ENCODE data around the gene GRIP2. TPM values are rescaled to one million over a fixed set of nuclear protein-coding genes. Genes with fewer than 3 reads are reported as not detected.

The GRIP2 gene
- total and polyA plus RNA-seq, 9 of the 15 experiments (the other 6 are each of a cell fraction or from before 2014, with no cell fraction given) = 0.01 TPM; not detected in 7

DNA sequence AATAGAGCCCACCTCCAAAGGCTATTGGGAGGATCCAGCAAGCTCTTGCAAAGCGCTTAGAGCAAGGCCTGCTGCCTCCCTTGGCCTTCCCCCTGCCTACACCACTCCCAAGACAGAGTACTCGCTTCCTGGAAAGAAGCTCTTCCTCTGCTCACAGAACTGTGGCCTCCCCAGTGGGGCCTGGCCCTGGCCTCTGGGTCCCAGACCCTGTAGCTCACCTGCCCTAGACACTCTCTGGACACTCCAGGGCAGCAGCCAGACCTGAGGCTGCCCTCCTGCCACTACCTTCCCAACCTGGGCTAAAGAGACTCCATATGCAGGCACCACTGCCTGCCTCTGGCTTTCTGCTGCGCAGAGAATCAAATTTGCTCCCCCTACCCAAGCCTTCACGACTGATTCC, 49.9 kb downstream of the GRIP2 start (continued):
- TF ChIP-seq, protein P1, sequence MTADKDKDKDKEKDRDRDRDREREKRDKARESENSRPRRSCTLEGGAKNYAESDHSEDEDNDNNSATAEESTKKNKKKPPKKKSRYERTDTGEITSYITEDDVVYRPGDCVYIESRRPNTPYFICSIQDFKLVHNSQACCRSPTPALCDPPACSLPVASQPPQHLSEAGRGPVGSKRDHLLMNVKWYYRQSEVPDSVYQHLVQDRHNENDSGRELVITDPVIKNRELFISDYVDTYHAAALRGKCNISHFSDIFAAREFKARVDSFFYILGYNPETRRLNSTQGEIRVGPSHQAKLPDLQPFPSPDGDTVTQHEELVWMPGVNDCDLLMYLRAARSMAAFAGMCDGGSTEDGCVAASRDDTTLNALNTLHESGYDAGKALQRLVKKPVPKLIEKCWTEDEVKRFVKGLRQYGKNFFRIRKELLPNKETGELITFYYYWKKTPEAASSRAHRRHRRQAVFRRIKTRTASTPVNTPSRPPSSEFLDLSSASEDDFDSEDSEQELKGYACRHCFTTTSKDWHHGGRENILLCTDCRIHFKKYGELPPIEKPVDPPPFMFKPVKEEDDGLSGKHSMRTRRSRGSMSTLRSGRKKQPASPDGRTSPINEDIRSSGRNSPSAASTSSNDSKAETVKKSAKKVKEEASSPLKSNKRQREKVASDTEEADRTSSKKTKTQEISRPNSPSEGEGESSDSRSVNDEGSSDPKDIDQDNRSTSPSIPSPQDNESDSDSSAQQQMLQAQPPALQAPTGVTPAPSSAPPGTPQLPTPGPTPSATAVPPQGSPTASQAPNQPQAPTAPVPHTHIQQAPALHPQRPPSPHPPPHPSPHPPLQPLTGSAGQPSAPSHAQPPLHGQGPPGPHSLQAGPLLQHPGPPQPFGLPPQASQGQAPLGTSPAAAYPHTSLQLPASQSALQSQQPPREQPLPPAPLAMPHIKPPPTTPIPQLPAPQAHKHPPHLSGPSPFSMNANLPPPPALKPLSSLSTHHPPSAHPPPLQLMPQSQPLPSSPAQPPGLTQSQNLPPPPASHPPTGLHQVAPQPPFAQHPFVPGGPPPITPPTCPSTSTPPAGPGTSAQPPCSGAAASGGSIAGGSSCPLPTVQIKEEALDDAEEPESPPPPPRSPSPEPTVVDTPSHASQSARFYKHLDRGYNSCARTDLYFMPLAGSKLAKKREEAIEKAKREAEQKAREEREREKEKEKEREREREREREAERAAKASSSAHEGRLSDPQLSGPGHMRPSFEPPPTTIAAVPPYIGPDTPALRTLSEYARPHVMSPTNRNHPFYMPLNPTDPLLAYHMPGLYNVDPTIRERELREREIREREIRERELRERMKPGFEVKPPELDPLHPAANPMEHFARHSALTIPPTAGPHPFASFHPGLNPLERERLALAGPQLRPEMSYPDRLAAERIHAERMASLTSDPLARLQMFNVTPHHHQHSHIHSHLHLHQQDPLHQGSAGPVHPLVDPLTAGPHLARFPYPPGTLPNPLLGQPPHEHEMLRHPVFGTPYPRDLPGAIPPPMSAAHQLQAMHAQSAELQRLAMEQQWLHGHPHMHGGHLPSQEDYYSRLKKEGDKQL (CRISPR knock-in tag; IDR thresholded peaks at IDR 0.05; ENCODE audit: borderline replicate concordance) = no peak
- TF ChIP-seq SMC3 (conservative IDR thresholded peaks at IDR 0.05; ENCODE audit: insufficient read depth, low read depth, low read length) = no peak
- TF ChIP-seq SUPT5H (IDR thresholded peaks at IDR 0.05) = peak; percentile 44; the same call in 1 of the 2 replicates

DNA sequence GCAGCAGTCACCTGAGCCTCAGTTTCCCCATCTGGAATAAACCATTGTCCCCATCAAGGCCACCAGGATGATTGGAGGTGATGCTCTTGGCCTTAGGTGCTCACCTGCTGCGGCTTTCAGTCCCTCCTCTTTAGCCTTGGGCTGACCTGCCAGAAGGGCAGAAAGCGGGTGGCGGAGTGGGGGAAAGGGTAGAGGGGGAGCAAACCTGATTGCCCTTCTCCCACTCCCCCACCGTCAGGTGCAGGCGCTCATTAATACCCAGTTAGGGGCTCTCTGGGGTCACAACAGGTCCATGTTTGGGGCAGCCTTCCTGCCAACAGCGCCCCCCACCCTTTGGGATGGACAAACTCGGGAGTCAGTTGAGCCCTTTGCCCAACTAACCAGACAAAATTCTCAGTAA, 50.5 kb downstream of the GRIP2 start:
- intact Hi-C loops (cut with micrococcal nuclease) = loop anchor here (10.0 kb wide), 1 partner anchor 595 kb away; no protein-coding TSS in a partner anchor
- Histone ChIP-seq H3K9me3 (replicated peaks; ENCODE audit: control insufficient read depth, insufficient read depth, low read depth, low read length) (no peaks in the 10 kb centered on the region), H3K27ac (ENCODE audit: extremely low read depth, low read depth, low read length) (no peak overlapping the region), H3K9ac (ENCODE audit: insufficient read depth in 1 of 2, low read depth in 2 of 2, low read length in 2 of 2) (no peak overlapping the region), H2AFZ (ENCODE audit: low read depth, low read length) (no peak overlapping the region), H3K27me3 (ENCODE audit: control insufficient read depth in 2 of 2, insufficient read depth in 2 of 2, low read length in 2 of 2) (no peaks in the 10 kb centered on the region), H3K4me3 (no peak overlapping the region), H3K36me3 (ENCODE audit: control insufficient read depth, insufficient read depth, low read length) (peaks cover 50% of the 10 kb centered on the region; the same call in 2 of the 3 replicates), H3K4me1 (replicated peaks in 1 of 2; ENCODE audit: control insufficient read depth in 2 of 2, insufficient read depth in 2 of 2, low read length in 2 of 2) (peaks cover 0 to 6% of the 10 kb centered on the region in 2 experiments; a peak in 1 of 5 replicates), H3K4me2 (ENCODE audit: insufficient read depth, low read length) (no peak overlapping the region), H3K9me1 (ENCODE audit: control insufficient read depth, insufficient read depth, low read length) (no peaks in the 10 kb centered on the region), H3K79me2 (ENCODE audit: control insufficient read depth, insufficient read depth, low read length) (no peaks in the 10 kb centered on the region), H4K20me1 (replicated peaks; ENCODE audit: control insufficient read depth, insufficient read depth, low read length) (peaks cover 5% of the 10 kb centered on the region; the same call in 1 of the 2 replicates)
- ChIA-PET POLR2A (interaction anchor here (1.0 kb wide), 1 partner anchor 14 kb away, joined by 5 read pairs; no protein-coding TSS in a partner anchor), CTCF (ENCODE audit: low intra/inter-chr PET ratio) (no interaction called here)
- DNase-seq (ENCODE audit: extremely low read depth in 1 of 4, low spot score in 3 of 4) = no peak
- in situ Hi-C loops (cut with MboI) = no loop called here
- ATAC-seq = no peak
- 87% methylated on average over 7 of the region's 7 CpGs for WGBS (ENCODE audit: insufficient coverage, low coverage, missing lambda C conversion rate)
- no peak for FAIRE-seq
- BruUV-seq (replicated peaks) = no TSS peak
- peak; percentile 39; the same call in 1 of the 2 replicates for TF ChIP-seq POLR2G (IDR thresholded peaks at IDR 0.05; ENCODE audit: low read depth, low read length)
- no peak for TF ChIP-seq POLR2B (IDR thresholded peaks at IDR 0.05; ENCODE audit: low read depth, partially characterized antibody)
- no peak for TF ChIP-seq HDAC6 (IDR thresholded peaks at IDR 0.05; ENCODE audit: low read depth, low read length)
- TF ChIP-seq, protein P2, sequence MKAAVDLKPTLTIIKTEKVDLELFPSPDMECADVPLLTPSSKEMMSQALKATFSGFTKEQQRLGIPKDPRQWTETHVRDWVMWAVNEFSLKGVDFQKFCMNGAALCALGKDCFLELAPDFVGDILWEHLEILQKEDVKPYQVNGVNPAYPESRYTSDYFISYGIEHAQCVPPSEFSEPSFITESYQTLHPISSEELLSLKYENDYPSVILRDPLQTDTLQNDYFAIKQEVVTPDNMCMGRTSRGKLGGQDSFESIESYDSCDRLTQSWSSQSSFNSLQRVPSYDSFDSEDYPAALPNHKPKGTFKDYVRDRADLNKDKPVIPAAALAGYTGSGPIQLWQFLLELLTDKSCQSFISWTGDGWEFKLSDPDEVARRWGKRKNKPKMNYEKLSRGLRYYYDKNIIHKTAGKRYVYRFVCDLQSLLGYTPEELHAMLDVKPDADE (conservative IDR thresholded peaks at IDR 0.05; ENCODE audit: control insufficient read depth, low read depth, low read length) = no peak
- TF ChIP-seq, protein P3, sequence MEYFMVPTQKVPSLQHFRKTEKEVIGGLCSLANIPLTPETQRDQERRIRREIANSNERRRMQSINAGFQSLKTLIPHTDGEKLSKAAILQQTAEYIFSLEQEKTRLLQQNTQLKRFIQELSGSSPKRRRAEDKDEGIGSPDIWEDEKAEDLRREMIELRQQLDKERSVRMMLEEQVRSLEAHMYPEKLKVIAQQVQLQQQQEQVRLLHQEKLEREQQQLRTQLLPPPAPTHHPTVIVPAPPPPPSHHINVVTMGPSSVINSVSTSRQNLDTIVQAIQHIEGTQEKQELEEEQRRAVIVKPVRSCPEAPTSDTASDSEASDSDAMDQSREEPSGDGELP (CRISPR knock-in tag; IDR thresholded peaks at IDR 0.05; ENCODE audit: borderline replicate concordance) = no peak
- TF ChIP-seq, protein P4, sequence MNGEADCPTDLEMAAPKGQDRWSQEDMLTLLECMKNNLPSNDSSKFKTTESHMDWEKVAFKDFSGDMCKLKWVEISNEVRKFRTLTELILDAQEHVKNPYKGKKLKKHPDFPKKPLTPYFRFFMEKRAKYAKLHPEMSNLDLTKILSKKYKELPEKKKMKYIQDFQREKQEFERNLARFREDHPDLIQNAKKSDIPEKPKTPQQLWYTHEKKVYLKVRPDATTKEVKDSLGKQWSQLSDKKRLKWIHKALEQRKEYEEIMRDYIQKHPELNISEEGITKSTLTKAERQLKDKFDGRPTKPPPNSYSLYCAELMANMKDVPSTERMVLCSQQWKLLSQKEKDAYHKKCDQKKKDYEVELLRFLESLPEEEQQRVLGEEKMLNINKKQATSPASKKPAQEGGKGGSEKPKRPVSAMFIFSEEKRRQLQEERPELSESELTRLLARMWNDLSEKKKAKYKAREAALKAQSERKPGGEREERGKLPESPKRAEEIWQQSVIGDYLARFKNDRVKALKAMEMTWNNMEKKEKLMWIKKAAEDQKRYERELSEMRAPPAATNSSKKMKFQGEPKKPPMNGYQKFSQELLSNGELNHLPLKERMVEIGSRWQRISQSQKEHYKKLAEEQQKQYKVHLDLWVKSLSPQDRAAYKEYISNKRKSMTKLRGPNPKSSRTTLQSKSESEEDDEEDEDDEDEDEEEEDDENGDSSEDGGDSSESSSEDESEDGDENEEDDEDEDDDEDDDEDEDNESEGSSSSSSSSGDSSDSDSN (IDR thresholded peaks at IDR 0.05; ENCODE audit: borderline replicate concordance in 1 of 2, low read depth in 2 of 2, low read length in 2 of 2) = no peak
- TF ChIP-seq POLR2A (conservative IDR thresholded peaks at IDR 0.05) = 0 out of 2 replicates have a peak, but pooled peaks have one; percentile 10

Measured in K562 (cell line).